GM11168 (cell line): Measurements from ENCODE around the gene ACSL3.
"Not testable (repeated sequence)": the region's sequence is repeated elsewhere in the genome, so short reads cannot be mapped to it uniquely, and the experiment has no call there.

Experiments
- in situ Hi-C: fragments of 300-500 bp; cut with MboI; formaldehyde crosslinking; loops from one replicate; pipeline ENCODE4 v1.12.0; 2022; ENCODE audit warnings: low sequenced_read_pairs; ENCODE audit not compliant: unreplicated experiment

Gene ACSL3

DNA sequence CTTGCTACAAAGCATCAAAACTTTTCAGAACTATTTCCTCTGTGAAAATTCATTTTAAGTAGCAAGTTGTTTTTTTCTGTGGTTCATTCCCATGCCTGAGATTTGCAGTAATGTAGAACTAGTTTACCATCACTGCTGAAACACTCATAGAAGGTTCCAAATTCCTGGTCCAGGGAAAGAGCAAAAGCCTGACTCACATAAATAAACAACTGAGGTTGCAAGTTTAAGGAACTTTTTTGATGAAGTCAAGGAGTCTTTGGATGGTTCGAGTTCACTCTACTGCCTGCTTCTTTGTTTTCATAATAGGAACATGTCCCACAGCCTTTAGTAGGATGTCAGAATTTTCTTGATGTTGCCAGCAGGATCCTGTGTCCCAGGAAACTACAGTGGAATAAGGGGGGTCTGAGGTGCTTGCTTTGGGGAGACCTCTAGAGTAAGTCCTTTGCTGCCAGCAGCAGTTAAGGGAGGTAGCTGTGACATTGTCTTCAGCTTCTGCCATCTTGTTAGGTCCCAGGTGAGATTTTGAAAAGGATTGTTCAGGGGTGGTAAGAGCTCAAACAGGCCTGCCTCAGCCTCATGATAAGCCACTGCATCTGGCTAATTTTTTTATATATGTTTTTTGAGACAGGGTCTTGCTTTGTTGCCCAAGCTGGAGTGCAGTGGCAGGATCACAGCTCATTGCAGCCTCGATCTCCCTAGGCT lies 43.9 kb downstream of the ACSL3 start:
- in situ Hi-C loops = loop anchor here (5.0 kb wide), 1 partner anchor 197 kb away; no protein-coding TSS in a partner anchor

DNA sequence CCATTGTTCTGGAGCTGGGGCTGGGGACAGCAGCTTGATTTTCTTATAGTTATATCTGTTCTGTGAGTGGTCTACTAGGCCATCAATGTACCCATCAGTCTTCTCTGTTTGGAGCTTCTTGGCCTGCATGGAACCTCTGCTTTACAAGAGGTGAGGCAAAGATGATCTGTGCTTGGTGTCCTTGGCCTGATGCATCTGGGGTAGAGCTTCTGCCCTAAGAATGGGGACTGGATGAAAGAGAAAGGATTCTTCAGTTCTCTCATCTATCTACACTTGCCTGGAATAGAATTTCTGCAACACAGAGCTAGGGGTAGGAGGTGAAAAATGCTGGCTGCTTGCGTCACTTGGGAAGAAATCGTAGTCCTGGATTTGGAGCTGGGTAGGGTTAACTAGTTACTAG lies 46.2 kb downstream of the ACSL3 start:
- in situ Hi-C loops = no loop called here

DNA sequence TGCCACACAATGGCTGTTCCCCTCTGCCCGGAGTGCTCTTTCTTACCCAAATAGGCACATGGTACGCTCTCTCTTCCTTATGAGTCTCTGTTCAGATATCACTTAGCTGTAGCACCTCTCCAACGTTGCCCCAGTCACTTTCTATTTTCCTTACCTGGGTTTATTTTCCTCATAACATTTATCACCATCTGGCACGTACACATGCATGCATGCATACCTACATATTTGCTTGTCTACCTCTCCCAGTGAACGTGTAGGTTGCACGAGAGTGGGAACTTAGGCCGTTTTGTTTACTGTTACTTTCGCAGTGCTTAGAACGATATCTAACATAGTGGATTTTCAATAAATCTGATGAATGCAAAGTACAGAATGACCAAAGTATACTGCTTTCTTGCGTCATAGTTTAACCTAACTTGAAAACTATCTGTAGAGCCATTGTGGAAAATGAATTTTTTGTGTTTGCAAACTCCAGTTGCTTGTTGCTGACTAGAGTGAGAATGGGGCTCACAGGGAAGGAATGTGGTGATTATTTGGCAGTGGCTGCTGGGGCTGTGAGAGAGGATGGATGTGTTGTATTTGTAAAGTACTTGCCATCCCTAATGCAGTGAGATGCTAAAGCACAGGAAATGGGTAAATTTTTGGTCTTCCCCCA lies 47.1 kb downstream of the ACSL3 start:
- in situ Hi-C loops = no loop called here

DNA sequence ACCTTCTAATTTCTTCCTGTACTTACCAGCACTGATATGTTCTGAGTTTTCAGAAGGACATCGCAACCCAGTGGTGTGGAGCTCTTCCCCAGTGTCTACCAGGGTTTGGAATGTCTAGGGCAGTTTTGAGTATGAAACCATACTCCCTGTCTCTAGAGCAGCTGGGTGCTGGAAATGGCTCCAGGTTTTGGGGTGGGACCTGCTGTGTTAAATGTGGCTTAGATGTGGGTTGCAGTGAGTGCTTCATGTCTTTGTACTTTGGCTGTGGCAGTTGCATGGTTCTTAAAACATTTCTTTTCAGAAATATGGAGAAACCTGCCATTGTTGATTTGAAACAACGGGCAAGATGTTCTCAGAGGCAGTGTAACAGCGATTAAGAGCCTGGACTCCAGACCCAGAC lies 48.5 kb downstream of the ACSL3 start:
- in situ Hi-C loops = no loop called here

- in situ Hi-C loops = no loop called here
Observed at GRCh38 chr2:222912117-222912516, 51.3 kb downstream of the ACSL3 start.

GRCh38 chr2:222912776-222913175 lies 51.9 kb downstream of the ACSL3 start:
- in situ Hi-C loops = no loop called here

GRCh38 chr2:222915092-222915957 lies 54.5 kb downstream of the ACSL3 start:
- in situ Hi-C loops = no loop called here

- in situ Hi-C loops = no loop called here
Observed at GRCh38 chr2:222916229-222917197, 55.7 kb downstream of the ACSL3 start.

DNA sequence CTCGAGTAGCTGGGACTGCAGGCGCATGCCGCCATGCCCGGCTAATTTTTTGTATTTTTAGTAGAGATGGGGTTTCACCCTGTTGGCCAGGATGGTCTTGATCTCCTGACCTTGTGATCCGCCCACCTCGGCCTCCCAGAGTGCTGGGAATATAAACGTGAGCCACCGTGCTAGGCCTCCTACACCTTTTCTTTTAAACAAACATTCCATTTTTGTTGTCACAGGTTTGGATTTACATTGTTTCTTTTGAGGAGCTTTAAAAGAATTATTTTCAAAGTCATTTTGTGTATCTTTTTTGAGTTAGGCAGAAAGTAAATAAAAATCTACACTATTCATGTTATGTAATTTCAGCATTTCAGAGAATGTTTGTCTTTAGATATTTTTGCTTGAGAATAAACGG lies 56.4 kb downstream of the ACSL3 start:
- in situ Hi-C loops = not testable (repeated sequence)

DNA sequence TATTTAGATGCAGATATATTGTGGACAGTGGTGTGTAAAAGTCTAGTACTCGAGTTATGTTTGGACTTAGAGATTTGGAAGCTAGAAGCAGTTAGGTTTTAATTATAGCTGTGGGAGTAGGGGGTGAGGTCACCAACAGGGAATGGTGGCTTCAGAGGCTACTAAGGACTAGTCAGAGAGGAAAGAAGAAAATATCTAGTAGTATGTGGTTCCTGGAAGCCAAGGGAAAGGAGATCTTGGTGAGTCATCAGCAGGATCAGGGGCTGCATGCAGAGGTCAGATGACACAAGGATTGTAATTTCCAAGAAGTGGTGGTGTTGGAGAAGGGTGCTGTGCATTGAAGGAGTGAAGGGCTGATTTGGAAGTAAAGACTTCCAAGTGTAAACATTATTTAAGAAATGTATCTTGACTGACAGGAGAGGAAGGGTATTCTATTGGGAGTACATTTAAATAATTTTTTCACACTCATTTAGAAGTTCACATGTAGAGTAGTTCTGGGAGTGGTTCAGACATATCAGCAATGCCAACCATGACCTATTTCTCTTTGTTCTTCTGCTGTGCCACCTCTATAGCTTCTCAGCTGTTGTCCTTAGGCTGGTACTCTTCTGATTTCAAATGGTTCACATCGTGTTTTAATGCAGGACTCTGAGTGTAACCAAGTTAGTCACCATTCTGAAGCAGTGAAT lies 59.1 kb downstream of the ACSL3 start:
- in situ Hi-C loops = no loop called here

GRCh38 chr2:222920657-222921186 lies 59.9 kb downstream of the ACSL3 start:
- in situ Hi-C loops = no loop called here

DNA sequence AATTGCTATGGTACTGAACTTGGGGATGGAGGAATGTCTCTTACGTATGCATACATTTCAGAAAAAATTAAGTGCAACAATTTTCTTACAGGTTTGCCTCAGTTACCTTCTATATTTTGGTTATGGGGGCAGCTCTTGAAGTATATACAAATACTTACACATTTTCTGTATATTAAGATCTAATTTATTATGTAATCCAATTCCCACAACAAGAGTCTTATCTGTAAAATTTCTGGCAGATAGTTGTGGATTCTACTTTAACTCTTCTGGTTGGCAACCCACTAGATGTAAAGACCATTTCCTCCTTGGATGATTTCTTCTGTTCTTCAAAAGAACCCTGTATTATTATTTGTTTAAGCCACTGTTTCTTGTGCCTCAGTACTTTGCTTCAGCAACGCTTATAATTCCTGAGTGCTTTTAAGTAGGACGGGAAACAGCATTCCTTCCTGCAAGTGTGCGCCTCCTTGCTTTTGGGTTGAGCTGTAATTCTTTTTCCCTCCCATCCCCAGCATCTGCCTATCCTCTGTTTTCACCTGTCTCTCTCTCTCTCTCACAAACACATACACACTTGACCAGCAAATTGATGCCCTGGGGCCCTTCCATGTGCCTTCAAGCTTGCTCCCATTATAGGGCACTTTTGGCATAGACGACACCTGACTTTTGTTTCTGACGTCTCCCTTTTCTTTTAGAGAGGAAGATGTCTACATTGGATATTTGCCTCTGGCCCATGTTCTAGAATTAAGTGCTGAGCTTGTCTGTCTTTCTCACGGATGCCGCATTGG lies 61.4 kb downstream of the ACSL3 start:
- in situ Hi-C loops = no loop called here

- in situ Hi-C loops = no loop called here
Observed at GRCh38 chr2:222926915-222927314, 66.1 kb downstream of the ACSL3 start.

DNA sequence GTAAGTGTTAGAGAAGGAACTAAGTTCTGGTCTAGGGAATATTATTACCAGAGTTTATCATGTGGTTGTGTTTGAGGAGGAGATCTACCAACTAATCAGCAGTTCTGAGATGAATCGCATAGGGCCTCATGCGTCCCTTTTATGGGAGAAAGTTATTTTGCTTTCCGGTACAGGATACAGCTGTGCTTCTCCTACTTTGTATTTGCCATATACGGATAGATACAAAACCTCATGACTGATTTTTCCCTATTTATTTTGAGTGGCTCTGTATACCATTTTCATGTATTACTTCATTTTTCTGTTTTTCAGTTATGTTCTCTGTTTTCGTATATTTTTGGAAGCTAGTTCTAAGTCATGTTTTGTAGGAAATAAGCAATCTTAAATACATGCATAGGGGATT lies 66.8 kb downstream of the ACSL3 start:
- in situ Hi-C loops = no loop called here

DNA sequence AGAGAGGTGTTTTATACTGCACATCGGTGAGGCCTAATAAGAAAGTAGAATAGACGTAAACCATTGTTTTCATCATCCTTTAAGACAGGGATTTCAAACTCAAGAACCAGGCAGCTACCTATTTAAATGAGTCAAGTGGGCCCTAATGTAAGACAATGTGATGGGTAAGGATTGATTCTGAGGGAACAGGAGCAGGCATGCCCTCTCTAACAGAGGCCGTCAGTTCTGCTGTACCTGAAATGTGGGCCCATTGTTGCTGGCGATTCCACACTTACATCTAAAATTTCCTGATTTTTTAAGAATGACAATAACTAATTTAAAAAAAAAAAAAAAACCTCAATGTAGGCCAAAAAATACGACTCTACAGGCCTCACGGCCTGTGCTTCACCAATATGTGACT lies 67.5 kb downstream of the ACSL3 start:
- in situ Hi-C loops = no loop called here

- in situ Hi-C loops = no loop called here
Observed at GRCh38 chr2:222930862-222931261, 70.0 kb downstream of the ACSL3 start.

- in situ Hi-C loops = no loop called here
Observed at GRCh38 chr2:222931659-222932058, 70.8 kb downstream of the ACSL3 start.

GRCh38 chr2:222933458-222933857 lies 72.6 kb downstream of the ACSL3 start:
- in situ Hi-C loops = no loop called here
